ENCODE data around the gene DMTF1. TPM values are rescaled to one million over a fixed set of nuclear protein-coding genes. Genes with fewer than 3 reads are reported as not detected.

The DMTF1 gene
- total and polyA plus RNA-seq, 9 of the 15 experiments (the other 6 are each of a cell fraction or from before 2014, with no cell fraction given) = 25.7 to 208 (median 74.7) TPM

- TF ChIP-seq RB1 (IDR thresholded peaks at IDR 0.05; ENCODE audit: low read depth) (no peak), AFF4 (CRISPR knock-in tag; IDR thresholded peaks at IDR 0.05) (no peak), ETV6 (IDR thresholded peaks at IDR 0.05; ENCODE audit: borderline replicate concordance in 1 of 2, low read depth in 2 of 2, low read length in 1 of 2) (no peak), ETV6 (CRISPR knock-in tag; IDR thresholded peaks at IDR 0.05; ENCODE audit: borderline replicate concordance) (no peak), HDGF (IDR thresholded peaks at IDR 0.05) (no peak), XRCC5 (IDR thresholded peaks at IDR 0.05; ENCODE audit: low read depth, low read length) (no peak), SMAD4 (CRISPR knock-in tag; conservative IDR thresholded peaks at IDR 0.05) (no peak; the same call in 1 of the 2 replicates), ZNF79 (CRISPR knock-in tag; IDR thresholded peaks at IDR 0.05; ENCODE audit: low read depth) (no peak), ZC3H11A (IDR thresholded peaks at IDR 0.05; ENCODE audit: low read depth, low read length) (no peak), C11orf30 (IDR thresholded peaks at IDR 0.05; ENCODE audit: low read depth) (peak; percentile 87), CREB3 (tag; conservative IDR thresholded peaks at IDR 0.05; ENCODE audit: low read depth) (no peak), ESRRB (CRISPR knock-in tag; IDR thresholded peaks at IDR 0.05; ENCODE audit: borderline replicate concordance) (no peak), ETS1 (conservative IDR thresholded peaks at IDR 0.05; ENCODE audit: control insufficient read depth, low read depth, low read length) (no peak), JUN (IDR thresholded peaks at IDR 0.05; ENCODE audit: borderline replicate concordance, low read depth, low read length) (peak; percentile 100), JUN (CRISPR knock-in tag; IDR thresholded peaks at IDR 0.05; ENCODE audit: borderline replicate concordance) (no peak), ZFP91 (CRISPR knock-in tag; IDR thresholded peaks at IDR 0.05) (no peak), ZNF77 (CRISPR knock-in tag; IDR thresholded peaks at IDR 0.05) (no peak), FOXA3 (CRISPR knock-in tag; conservative IDR thresholded peaks at IDR 0.05 in 1 of 2, IDR thresholded peaks at IDR 0.05 in 1 of 2) (peak; percentile 62 to 99; a peak in 2 of 4 replicates)
These were observed 41.5 kb upstream of the DMTF1 start (continued) for GRCh38 chr7:87110778-87111177.

All from K562 (cell line).